ENCODE measurements around the gene BMPER. TPM values are rescaled to one million over a fixed set of nuclear protein-coding genes. Genes with fewer than 3 reads are reported as not detected.
A peak's percentile ranks its signal among the peaks of the same experiment; 100 is the strongest.

The BMPER gene
- total and polyA plus RNA-seq, 2 donors (not counting 1 experiment from before 2014, with no cell fraction given), result 12.2 to 15.9 TPM

DNA sequence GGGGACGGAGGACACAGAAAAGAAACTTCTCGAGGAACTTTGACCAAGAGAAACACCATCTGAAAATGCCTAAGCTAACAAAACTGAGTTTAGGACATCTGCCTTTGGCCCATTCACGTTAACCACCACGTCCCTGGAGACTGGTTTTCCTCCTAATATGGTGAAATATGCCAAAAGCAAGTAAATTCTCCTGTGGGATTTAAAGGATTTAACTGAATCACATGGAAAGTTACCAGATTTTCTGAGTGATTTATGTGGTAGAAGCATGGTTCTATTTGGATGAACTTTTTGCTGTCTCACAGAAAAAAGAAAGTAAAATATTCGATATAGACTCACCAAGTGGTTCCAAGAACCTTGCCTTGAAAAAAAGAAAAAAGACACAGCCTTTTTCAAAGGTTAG lies 30.4 kb upstream of the BMPER start:
- peaks cover 17% of the 10 kb centered on the region for H3K4me1 ChIP-seq (ENCODE audit: control insufficient read depth, extremely low read depth, insufficient read depth, low read length)
- no peak overlapping the region for H3K9ac ChIP-seq (ENCODE audit: insufficient read depth, low read length)
- no peaks in the 10 kb centered on the region for H3K9me3 ChIP-seq (ENCODE audit: control insufficient read depth, insufficient read depth, low read depth, low read length)
- H3K79me2 ChIP-seq (ENCODE audit: control insufficient read depth, insufficient read depth, low read length), result no peaks in the 10 kb centered on the region
- no peaks in the 10 kb centered on the region for H3K27me3 ChIP-seq (ENCODE audit: control insufficient read depth, insufficient read depth, low read length)
- H3K27ac ChIP-seq (ENCODE audit: insufficient read depth, low read length), result peak overlapping the region; percentile 67
- TF ChIP-seq EZH2 (IDR thresholded peaks at IDR 0.05; ENCODE audit: low read length, missing control alignments) (no peak), CTCF (conservative IDR thresholded peaks at IDR 0.05 in 1 of 2, IDR thresholded peaks at IDR 0.05 in 1 of 2; ENCODE audit: low read depth in 1 of 2, low read length in 2 of 2) (no peak)
- H4K20me1 ChIP-seq (ENCODE audit: control insufficient read depth, extremely low read depth, insufficient read depth, low read length), result no peaks in the 10 kb centered on the region
- DNase-seq (ENCODE audit: low read depth in 2 of 2), result peak; percentile 89 to 95
- H3K4me2 ChIP-seq (ENCODE audit: extremely low read depth, insufficient read depth, low read length), result peak overlapping the region; percentile 60
- H3K36me3 ChIP-seq (ENCODE audit: control insufficient read depth, insufficient read depth, low read length), result no peaks in the 10 kb centered on the region
- no peak overlapping the region for H2AFZ ChIP-seq (ENCODE audit: low read length)
- no peak overlapping the region for H3K4me3 ChIP-seq (replicated peaks in 1 of 4; ENCODE audit: control extremely low read depth in 1 of 4, insufficient read depth in 1 of 4, low read depth in 3 of 4, low read length in 4 of 4)

GRCh38 chr7:33876596-33877274 lies 28.6 kb upstream of the BMPER start:
- H3K27me3 ChIP-seq (ENCODE audit: control insufficient read depth, insufficient read depth, low read length), result no peaks in the 10 kb centered on the region
- no peak overlapping the region for H3K27ac ChIP-seq (ENCODE audit: insufficient read depth, low read length)
- H3K4me2 ChIP-seq (ENCODE audit: extremely low read depth, insufficient read depth, low read length), result no peak overlapping the region
- peaks cover 17% of the 10 kb centered on the region for H3K4me1 ChIP-seq (ENCODE audit: control insufficient read depth, extremely low read depth, insufficient read depth, low read length)
- no peaks in the 10 kb centered on the region for H4K20me1 ChIP-seq (ENCODE audit: control insufficient read depth, extremely low read depth, insufficient read depth, low read length)
- no peak overlapping the region for H2AFZ ChIP-seq (ENCODE audit: low read length)
- no peaks in the 10 kb centered on the region for H3K79me2 ChIP-seq (ENCODE audit: control insufficient read depth, insufficient read depth, low read length)
- H3K36me3 ChIP-seq (ENCODE audit: control insufficient read depth, insufficient read depth, low read length), result no peaks in the 10 kb centered on the region
- H3K9ac ChIP-seq (ENCODE audit: insufficient read depth, low read length), result no peak overlapping the region
- TF ChIP-seq EZH2 (IDR thresholded peaks at IDR 0.05; ENCODE audit: low read length, missing control alignments), result no peak
- DNase-seq (ENCODE audit: low read depth in 2 of 2), result peak in 1 of 2 donors; percentile 48
- H3K4me3 ChIP-seq (replicated peaks in 1 of 4; ENCODE audit: control extremely low read depth in 1 of 4, insufficient read depth in 1 of 4, low read depth in 3 of 4, low read length in 4 of 4), result no peak overlapping the region
- no peaks in the 10 kb centered on the region for H3K9me3 ChIP-seq (ENCODE audit: control insufficient read depth, insufficient read depth, low read depth, low read length)

GRCh38 chr7:33880787-33881186 lies 24.6 kb upstream of the BMPER start:
- TF ChIP-seq EZH2 (IDR thresholded peaks at IDR 0.05; ENCODE audit: low read length, missing control alignments) (no peak), CTCF (conservative IDR thresholded peaks at IDR 0.05 in 1 of 2, IDR thresholded peaks at IDR 0.05 in 1 of 2; ENCODE audit: low read depth in 1 of 2, low read length in 2 of 2) (no peak)

More at GRCh38 chr7:33880787-33881186, 24.6 kb upstream of the BMPER start:
- H3K27me3 ChIP-seq (ENCODE audit: control insufficient read depth, insufficient read depth, low read length), result no peaks in the 10 kb centered on the region
- H3K9me3 ChIP-seq (ENCODE audit: control insufficient read depth, insufficient read depth, low read depth, low read length), result no peaks in the 10 kb centered on the region
- no peak overlapping the region for H3K9ac ChIP-seq (ENCODE audit: insufficient read depth, low read length)
- H3K36me3 ChIP-seq (ENCODE audit: control insufficient read depth, insufficient read depth, low read length), result no peaks in the 10 kb centered on the region
- H3K4me1 ChIP-seq (ENCODE audit: control insufficient read depth, extremely low read depth, insufficient read depth, low read length), result peaks cover 5% of the 10 kb centered on the region
- no peak overlapping the region for H3K4me2 ChIP-seq (ENCODE audit: extremely low read depth, insufficient read depth, low read length)
- no peaks in the 10 kb centered on the region for H4K20me1 ChIP-seq (ENCODE audit: control insufficient read depth, extremely low read depth, insufficient read depth, low read length)
- H3K4me3 ChIP-seq (replicated peaks in 1 of 4; ENCODE audit: control extremely low read depth in 1 of 4, insufficient read depth in 1 of 4, low read depth in 3 of 4, low read length in 4 of 4), result no peak overlapping the region
- peak in 1 of 2 donors; percentile 88 for DNase-seq (ENCODE audit: low read depth in 2 of 2)
- no peaks in the 10 kb centered on the region for H3K79me2 ChIP-seq (ENCODE audit: control insufficient read depth, insufficient read depth, low read length)
- H2AFZ ChIP-seq (ENCODE audit: low read length), result no peak overlapping the region
- no peak overlapping the region for H3K27ac ChIP-seq (ENCODE audit: insufficient read depth, low read length)
